Ascending aorta (tissue), 2 donors: ENCODE results near the gene CFL1. TPM values are rescaled to one million over a fixed set of nuclear protein-coding genes. Genes with fewer than 3 reads are reported as not detected.

Source experiments
- DNase-seq, 2 donors: peaks; one replicate each; pipeline ENCODE4 v3.0.0-alpha.2; 2019; ENCODE audit warnings: low spot score in 2 of 2
- H3K27ac ChIP-seq, 2 donors: fragments of 200-600 bp; sonication (generic); one replicate each; pipeline ENCODE4 v1.5.1; 2016 to 2017; ENCODE audit warnings: mild to moderate bottlenecking in 1 of 2
- H3K27me3 ChIP-seq: fragments of 200-600 bp; sonication (generic); one replicate; pipeline ENCODE4 v1.5.1; 2017
- H3K36me3 ChIP-seq, 2 donors: fragments of 200-600 bp; sonication (generic); one replicate each; pipeline ENCODE4 v1.5.1; 2016
- H3K4me1 ChIP-seq, 2 donors: fragments of 200-600 bp; sonication (generic); one replicate each; pipeline ENCODE4 v1.5.1; 2016 to 2017; ENCODE audit warnings: mild to moderate bottlenecking in 1 of 2
- H3K4me3 ChIP-seq, 2 donors: fragments of 200-600 bp; sonication (generic); one replicate each; pipeline ENCODE4 v1.5.1; 2016 to 2017; ENCODE audit warnings: mild to moderate bottlenecking in 1 of 2
- H3K9me3 ChIP-seq, 2 donors: fragments of 200-600 bp; sonication (generic); one replicate each; pipeline ENCODE4 v1.5.1; 2016
- intact Hi-C: fragments of 100-400 bp; cut with DNase I; formaldehyde crosslinking; loops from one replicate; pipeline ENCODE4 v1.15.1; 2023
- total RNA-seq: library from RNA; depleted of rRNA; stranded (reverse); fragments of >200 nt; gene quantifications from one replicate; pipeline ENCODE4 v1.1.0, GENCODE V29; 2016
- TF ChIP-seq, protein P1 (sequence below), 3 experiments: fragments of 200-600 bp in 2 of 3; fragments of 450-650 bp in 1 of 3; sonication (generic) in 2 of 3; IDR thresholded peaks; one replicate each; pipeline ENCODE4 v1.5.1; 2016 to 2019; ENCODE audit warnings: antibody characterized with exemption in 3 of 3, mild to moderate bottlenecking in 1 of 3, moderate library complexity in 1 of 3

CFL1 gene
- total RNA-seq, 1 donor from 2014 or later, result 974 TPM

DNA sequence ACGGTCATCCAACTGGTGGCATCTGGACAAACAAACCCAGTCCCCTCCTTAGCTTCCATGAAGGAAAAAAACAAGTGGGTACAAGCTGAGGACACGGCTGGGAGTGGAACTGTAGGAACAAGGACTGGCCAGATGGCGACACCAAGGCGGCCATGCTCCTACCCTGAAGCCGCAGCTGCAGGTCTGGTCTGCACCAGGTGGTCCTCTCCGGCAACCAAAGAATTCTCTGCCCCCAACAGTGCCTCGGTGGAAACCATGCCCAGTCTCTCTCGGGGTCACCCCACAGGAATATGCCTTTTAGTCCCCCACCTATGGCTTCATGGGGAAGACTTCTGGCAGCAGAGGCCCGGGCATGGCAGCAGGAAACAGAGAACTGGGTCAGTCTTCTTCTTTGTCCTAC is 48.5 kb downstream of the CFL1 start:
- intact Hi-C loops, result no loop called here
- no peak overlapping the region for H3K27ac ChIP-seq
- TF ChIP-seq, protein P1, sequence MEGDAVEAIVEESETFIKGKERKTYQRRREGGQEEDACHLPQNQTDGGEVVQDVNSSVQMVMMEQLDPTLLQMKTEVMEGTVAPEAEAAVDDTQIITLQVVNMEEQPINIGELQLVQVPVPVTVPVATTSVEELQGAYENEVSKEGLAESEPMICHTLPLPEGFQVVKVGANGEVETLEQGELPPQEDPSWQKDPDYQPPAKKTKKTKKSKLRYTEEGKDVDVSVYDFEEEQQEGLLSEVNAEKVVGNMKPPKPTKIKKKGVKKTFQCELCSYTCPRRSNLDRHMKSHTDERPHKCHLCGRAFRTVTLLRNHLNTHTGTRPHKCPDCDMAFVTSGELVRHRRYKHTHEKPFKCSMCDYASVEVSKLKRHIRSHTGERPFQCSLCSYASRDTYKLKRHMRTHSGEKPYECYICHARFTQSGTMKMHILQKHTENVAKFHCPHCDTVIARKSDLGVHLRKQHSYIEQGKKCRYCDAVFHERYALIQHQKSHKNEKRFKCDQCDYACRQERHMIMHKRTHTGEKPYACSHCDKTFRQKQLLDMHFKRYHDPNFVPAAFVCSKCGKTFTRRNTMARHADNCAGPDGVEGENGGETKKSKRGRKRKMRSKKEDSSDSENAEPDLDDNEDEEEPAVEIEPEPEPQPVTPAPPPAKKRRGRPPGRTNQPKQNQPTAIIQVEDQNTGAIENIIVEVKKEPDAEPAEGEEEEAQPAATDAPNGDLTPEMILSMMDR (IDR thresholded peaks at IDR 0.05), result no peak
- DNase-seq, result no peak
- H3K9me3 ChIP-seq, result no peaks in the 10 kb centered on the region
- no peak overlapping the region for H3K4me3 ChIP-seq
- H3K4me1 ChIP-seq, result no peaks in the 10 kb centered on the region
- no peaks in the 10 kb centered on the region for H3K36me3 ChIP-seq
- no peaks in the 10 kb centered on the region for H3K27me3 ChIP-seq

DNA sequence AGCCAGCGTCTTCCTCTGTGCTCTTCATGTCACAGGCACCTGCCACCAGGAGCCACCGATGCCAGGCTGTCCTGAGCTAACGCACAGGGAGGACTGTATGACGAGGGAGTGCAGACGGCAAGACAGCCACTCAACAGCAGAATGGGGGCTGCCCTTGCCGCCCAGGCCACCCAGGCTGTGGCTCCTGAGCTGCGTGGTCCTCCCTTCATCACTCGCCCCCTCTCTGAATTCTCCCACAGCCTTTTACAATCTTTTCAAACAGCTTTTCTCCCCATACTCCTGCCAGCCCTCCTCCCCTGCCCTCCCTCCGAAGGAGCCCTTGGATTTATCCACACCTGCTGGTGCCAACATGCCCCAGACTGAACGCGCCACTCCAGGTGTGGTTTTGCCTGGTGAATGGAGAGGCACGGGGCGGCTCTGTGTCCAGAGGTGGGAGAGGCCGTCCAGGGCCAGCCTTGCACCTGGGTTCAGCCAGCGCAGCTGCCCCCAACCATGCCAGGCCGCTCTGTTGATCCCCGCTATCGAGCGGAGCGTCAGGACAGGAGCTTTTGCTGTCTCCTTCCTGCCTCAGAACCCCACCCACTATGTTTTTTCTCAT is 49.1 kb downstream of the CFL1 start:
- Histone ChIP-seq H3K27me3 (no peaks in the 10 kb centered on the region), H3K36me3 (no peaks in the 10 kb centered on the region), H3K27ac (no peak overlapping the region), H3K4me3 (no peak overlapping the region), H3K4me1 (no peaks in the 10 kb centered on the region), H3K9me3 (no peaks in the 10 kb centered on the region)
- TF ChIP-seq, protein P1 (IDR thresholded peaks at IDR 0.05), result no peak
- DNase-seq, result no peak
- intact Hi-C loops, result no loop called here

- Histone ChIP-seq H3K27ac (no peak overlapping the region), H3K36me3 (no peaks in the 10 kb centered on the region), H3K9me3 (no peaks in the 10 kb centered on the region), H3K4me3 (no peak overlapping the region), H3K4me1 (no peaks in the 10 kb centered on the region), H3K27me3 (no peaks in the 10 kb centered on the region)
- no peak for DNase-seq
- intact Hi-C loops, result no loop called here
- TF ChIP-seq, protein P1 (IDR thresholded peaks at IDR 0.05), result no peak
Observed at GRCh38 chr11:65806979-65807378, 51.0 kb downstream of the CFL1 start.

Other genes starting within 250 kb of the CFL1 start
- gene MAP3K11, start 244.0 kb downstream of the CFL1 start, total RNA-seq, result 121 TPM
- 181 TPM for gene PCNX3, start 242.4 kb downstream of the CFL1 start, total RNA-seq
- gene SIPA1, start 220.1 kb downstream of the CFL1 start, total RNA-seq, result 145 TPM
- 115 TPM for gene RELA, start 195.3 kb downstream of the CFL1 start, total RNA-seq
- 31.0 TPM for gene KAT5, start 145.9 kb downstream of the CFL1 start, total RNA-seq
- gene RNASEH2C, start 137.4 kb downstream of the CFL1 start, total RNA-seq, result 155 TPM
- gene AP5B1, start 77.2 kb downstream of the CFL1 start, total RNA-seq, result 31.8 TPM
- gene OVOL1, start 71.1 kb downstream of the CFL1 start, total RNA-seq, result not detected
- not detected for gene SNX32, start 24.2 kb downstream of the CFL1 start, total RNA-seq
- gene MUS81, start 2.3 kb upstream of the CFL1 start, total RNA-seq, result 45.0 TPM
- 92.8 TPM for gene EFEMP2, start 14.6 kb upstream of the CFL1 start, total RNA-seq
- gene CTSW, start 21.7 kb upstream of the CFL1 start, total RNA-seq, result not detected
- gene FIBP, start 30.3 kb upstream of the CFL1 start, total RNA-seq, result 57.2 TPM
- 184 TPM for gene CCDC85B, start 32.5 kb upstream of the CFL1 start, total RNA-seq
- gene FOSL1, start 42.2 kb upstream of the CFL1 start, total RNA-seq, result 123 TPM
- 25.3 TPM for gene C11orf68, start 60.9 kb upstream of the CFL1 start, total RNA-seq
- 135 TPM for gene DRAP1, start 61.2 kb upstream of the CFL1 start, total RNA-seq
- not detected for gene TSGA10IP, start 87.3 kb upstream of the CFL1 start, total RNA-seq
- gene SART1, start 103.6 kb upstream of the CFL1 start, total RNA-seq, result 28.4 TPM
- 15.6 TPM for gene EIF1AD, start 144.0 kb upstream of the CFL1 start, total RNA-seq
- gene BANF1, start 144.3 kb upstream of the CFL1 start, total RNA-seq, result 11.7 TPM
- 4.4 TPM for gene CST6, start 153.8 kb upstream of the CFL1 start, total RNA-seq
- gene CATSPER1, start 168.3 kb upstream of the CFL1 start, total RNA-seq, result not detected
- gene GAL3ST3, start 191.0 kb upstream of the CFL1 start, total RNA-seq, result not detected
- 128 TPM for gene SF3B2, start 194.2 kb upstream of the CFL1 start, total RNA-seq
- gene PACS1, start 212.1 kb upstream of the CFL1 start, total RNA-seq, result 138 TPM